Urothelium cell line (cell line): Measurements from ENCODE around the gene PLAC1.

Experiments
- DNase-seq: peaks from one replicate; pipeline ENCODE4 v3.0.0; 2011; ENCODE audit warnings: low spot score, mixed read lengths
- FAIRE-seq: peaks from 2 replicates; lab custom pipeline; 2011; peaks lifted over from hg19 to GRCh38; lab: Jason Lieb, UNC

The PLAC1 gene

DNA sequence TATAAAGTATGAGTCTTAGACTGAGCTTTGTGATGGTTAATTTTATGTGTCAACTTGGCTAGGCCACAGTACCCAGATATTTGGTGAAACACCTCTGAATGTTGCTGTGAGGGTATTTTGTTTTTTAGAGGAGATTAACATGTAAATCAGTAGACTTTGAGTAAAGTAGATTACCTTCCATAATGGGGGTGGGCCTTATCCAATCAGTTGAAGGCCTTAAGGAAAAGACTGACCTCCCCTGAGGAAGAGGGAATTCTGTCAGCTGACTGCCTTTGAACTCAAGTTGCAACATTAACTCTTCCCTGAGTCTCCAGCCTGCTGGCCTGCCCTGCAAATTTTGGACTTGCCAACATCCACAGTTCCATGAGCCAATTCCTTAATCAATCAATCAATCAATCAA lies 66.0 kb downstream of the PLAC1 start:
- FAIRE-seq (no peak), DNase-seq (no peak)

DNA sequence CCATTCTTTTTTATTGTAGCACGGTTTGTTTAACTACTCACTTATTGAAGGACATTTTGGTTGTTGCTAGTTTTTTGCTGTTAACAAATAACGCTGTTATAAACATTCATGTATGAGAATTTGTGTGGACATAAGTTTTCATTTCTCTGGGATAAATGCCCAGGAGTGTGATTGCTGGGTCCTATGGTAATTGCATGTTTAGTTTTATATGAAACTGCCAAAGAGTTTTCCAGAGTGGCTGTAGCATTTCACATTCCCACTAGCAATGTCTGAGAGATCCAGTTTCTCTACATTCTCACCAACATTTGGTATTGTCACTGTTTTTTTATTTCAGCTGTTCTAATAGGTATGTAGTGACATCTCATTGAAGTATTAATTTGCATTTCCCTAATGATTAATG lies 66.8 kb downstream of the PLAC1 start:
- no peak for FAIRE-seq
- no peak for DNase-seq

DNA sequence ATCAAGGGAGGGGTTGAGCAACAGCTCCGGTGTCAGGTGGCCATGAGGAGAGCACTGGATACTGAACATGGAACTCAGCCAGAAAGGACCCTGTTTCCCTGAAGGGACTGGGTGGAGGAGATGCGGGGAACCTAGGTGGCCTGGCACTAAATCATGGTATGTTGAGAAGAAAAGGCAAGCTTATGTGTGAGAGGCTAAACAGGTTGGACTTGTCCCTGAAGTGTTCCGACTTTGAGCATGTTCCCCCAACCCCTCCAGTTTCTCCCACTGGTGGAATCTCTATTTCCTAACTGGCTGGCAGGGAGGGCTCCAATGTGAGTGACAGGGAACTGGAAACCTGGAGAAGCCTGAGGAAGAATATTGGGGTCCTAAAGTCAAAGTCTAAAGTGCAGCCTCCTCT lies 69.5 kb downstream of the PLAC1 start:
- DNase-seq (no peak), FAIRE-seq (no peak)

DNA sequence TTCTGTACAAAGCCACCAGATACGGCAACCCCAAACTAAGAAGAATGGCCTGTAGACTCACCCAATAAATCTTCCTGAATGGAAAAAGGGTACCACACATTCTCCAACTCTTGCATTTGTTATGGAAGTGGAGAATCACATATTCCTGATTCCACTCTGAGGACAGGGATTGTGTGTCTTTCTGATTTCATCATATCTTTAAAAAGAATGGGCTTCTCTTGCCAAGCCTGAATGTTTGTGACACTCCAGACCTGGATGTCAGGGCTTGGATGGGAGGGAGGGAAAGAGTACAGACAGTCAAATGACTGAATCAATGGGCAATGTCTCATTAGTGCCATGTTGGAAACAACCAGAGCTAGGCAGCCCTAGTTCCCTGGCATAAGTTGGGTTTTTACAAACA lies 77.4 kb downstream of the PLAC1 start:
- FAIRE-seq (no peak), DNase-seq (no peak)

DNA sequence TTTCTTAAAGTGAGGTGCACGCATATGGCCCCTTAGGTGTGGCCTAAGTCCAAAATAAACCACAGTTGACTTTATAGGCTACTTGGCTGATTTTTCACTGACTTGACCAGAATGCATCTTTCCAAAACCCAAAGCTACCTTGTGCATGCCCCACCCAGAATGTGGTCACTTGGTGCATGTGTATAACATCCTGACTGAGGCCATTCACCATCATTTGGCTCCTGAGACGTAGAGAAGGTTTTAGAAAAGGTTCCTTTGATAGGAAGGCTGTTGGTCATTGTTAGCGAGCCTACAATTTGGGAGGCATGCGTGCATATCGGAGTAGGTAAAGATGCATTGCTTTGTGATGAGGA lies 84.6 kb downstream of the PLAC1 start:
- no peak for FAIRE-seq
- peak; percentile 3 for DNase-seq

DNA sequence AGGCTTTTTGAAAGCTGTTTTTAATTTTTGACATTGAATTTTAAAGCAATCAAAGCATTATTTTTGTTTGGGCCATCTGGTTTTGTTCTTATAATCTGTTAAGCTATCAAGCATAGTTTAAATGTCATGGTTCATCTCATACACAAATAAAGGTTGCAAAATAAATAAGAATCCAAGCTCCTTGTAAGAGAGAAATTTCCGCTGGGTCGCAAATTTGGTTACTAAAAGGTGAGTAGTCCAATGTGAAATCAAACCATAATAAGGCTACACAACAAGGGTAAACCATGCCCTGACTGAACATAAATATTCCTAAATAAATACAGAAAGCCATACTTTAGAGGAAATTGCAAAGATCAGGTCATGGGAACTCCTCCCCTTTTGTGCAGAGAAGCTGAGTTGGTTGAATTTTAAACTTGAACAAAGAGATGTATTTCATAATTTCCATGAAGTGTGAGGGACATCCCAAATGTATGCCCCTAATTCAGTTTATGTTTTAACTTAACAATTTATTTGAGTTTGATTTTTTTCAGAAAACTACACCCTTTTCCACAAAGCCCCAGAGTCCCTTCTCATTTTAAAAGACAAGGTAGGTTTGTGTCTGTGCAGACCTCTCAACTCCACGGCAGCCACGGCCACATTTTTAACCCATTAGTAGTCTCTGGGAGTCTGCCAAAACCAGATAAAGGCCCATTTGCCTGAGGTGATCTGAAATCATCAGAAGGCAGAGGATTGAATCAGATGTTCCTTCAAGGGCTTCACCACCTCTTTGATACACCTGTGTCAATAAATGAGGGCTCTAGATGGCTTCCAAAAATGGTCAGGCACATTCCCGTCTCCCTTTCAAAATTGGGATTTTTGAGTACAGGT lies 85.2 kb downstream of the PLAC1 start:
- no peak for FAIRE-seq
- DNase-seq, result peak; percentile 16

DNA sequence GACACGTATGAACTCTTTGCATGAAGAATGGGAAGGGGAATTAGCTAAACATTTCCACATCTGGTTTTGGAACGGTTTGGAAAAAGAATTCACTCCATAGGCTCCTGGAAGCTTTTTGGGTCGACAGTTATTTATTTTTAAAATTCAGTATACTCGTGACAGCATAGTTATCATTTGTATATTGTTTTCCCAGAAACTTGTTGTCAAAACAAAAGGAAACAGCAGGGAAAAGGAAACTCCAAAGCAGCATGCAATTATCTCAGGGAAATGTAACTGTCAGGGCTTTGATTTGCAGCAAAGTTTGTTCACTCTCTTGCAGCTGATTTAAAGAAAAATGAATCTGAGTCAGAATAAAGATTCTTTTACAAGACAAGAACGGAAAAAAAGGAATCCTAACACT lies 86.5 kb downstream of the PLAC1 start:
- no peak for DNase-seq
- no peak for FAIRE-seq

DNA sequence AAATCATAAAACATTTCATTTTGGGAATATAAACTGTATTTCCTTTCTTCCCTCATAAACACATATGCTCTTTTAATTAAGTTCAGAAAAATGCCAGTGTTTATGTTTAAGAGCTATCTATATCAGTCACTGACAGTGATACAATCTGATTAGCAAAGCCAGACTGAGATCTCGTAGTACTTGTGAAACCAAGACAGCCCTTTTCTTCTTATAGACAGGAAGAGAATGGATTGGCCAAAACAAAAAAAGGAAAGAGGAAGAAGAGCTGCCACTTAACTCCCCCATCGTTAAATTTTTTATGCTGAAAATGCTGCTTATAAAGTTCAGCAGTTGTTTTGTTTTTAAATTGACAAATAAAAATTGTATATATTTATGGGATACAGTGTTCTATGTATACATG lies 87.4 kb downstream of the PLAC1 start:
- FAIRE-seq (no peak), DNase-seq (no peak)

DNA sequence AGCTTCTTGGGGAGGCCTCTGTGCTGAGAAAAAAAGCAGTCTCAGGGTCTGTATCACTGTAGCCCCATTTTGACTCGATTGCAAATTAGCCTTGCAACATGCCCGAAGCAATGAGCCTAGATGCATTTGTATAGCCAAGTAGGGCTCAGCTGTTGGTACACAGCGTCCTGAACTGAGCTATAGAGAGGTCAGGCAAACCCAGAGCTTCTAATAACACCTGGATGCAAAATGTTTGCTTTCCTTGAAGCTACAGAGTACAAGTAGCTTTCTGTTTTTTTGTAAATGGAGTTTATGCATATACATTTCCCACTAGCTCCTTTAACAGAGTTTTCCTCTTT lies 87.8 kb downstream of the PLAC1 start:
- no peak for DNase-seq
- no peak for FAIRE-seq

DNA sequence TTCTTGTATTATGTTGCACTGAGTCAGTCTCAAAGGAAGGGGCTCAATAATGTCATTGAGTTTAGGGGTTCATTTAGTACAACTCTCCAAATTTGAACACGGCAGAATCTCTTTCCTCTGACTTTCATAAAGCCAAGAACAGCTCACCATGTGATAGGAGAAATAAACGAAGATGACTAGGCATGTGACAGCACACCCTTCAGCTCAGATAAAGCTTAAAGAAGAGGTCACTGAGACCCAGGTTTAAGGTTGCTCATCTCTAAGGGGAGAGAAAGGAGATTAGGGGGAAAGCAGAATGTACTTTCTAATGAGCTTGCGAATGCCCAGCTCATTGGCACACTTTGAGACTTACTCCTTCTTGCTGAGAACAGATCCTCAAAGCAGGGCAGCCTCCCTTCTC lies 89.0 kb downstream of the PLAC1 start:
- DNase-seq (no peak), FAIRE-seq (no peak)

DNA sequence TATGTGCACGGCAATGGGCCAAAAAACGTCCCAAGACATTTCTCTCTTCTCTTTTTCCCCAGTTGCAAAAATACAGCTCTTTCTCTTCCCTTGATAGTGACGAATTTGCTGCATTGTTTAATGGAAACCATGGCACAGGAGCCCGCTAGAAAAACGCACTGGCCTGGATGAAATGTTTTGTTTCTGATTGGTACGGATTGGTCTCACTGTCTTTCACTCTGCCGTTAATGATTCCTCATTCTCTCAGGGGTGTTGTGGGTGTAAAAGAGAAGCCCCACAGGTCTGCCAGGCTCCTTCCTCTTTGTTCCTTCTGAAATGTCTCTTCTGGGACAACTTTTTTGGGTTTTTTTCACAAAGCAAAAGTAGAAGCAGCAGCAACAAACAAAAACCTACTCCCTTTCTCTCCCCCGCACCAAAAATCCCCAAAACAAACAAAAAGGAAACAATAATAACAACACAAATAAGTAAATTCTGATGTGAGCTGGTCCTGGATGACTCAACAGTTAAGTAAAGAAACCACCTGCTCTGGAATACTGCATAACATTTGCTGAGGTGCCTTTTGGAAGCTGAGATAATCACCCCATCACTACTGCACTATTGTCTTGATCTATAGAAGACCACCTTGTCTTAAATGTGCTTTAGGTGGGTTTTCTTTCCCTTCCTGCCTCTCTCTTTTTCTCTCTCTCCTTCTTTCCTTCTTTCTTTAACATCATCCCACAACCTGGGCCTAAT lies 89.8 kb downstream of the PLAC1 start:
- FAIRE-seq (no peak), DNase-seq (no peak)

DNA sequence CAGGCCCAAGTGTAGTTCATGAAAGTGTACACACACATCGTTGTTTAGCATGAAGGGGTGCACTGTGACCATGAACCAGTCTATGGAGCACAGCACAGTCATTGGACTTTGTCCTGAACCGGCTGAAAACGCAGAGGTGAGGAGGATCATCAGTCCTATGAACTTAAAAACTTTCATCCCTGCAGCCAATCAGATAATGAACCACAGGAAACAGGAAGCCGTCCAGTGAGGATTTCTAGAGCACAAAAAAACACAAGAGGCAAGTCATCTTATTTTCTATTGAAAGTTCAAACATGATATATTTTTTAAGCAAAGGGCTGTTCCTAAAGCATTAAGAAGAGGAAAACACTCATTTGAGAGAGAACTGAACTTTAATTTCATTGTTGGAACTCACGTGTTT lies 91.8 kb downstream of the PLAC1 start:
- FAIRE-seq (no peak), DNase-seq (no peak)

DNA sequence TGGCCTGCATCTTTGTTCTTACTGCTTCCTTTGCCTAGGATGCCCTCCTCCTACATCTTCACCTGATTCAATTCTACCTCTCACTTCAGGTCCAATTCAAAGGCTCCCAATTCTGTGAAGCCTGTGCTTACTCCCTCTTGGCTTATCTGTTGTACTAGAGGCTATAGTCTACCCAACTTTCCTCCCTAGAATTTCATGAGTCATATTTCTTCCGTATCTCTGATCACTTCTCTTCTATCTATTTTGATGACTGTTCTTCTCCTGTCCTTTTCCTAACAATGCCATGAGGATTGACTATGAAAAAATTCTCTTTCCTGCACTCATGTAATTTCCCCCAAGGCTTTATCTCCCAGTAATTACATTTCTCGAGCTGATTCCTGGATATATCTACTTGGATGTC lies 96.3 kb downstream of the PLAC1 start:
- DNase-seq, result no peak
- no peak for FAIRE-seq

DNA sequence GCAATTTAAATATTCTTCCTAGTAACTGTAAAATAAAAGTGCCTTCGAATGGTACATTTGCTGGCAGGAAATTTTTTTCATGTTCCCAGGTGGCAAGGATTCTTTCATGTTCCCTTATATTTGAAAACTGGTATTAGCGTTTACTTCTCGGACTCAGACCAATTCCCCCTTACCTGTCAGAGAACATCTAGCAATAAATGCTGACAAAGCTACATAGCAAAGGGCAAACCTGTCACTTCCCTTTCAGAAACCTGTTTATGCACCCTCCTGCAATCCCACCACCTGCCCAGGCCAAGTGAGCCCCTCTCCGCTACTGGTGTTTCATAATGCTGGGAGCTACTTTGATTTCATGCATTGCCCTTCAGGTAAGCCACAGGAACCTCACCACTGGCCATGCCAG lies 100.1 kb downstream of the PLAC1 start:
- no peak for FAIRE-seq
- DNase-seq, result no peak

DNA sequence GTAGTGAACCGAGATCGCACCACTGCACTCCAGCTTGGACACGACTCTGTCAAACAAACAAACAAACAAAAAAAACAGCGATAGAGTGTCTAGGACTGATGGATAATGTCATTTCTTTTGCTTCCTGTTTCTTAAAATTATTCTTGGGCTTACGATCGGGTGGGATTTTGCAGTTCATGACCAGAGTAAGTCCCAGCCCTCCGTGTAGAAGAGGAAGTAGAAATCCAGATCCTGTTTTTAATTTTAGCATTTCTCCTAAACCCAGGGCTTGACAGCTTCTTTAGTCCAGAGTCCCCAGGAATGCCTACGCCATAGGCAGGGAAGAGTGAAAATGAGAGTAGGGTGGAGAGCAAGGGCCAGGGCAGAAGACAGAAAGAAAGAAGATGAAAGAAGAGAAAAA lies 104.0 kb downstream of the PLAC1 start:
- DNase-seq, result no peak
- no peak for FAIRE-seq

DNA sequence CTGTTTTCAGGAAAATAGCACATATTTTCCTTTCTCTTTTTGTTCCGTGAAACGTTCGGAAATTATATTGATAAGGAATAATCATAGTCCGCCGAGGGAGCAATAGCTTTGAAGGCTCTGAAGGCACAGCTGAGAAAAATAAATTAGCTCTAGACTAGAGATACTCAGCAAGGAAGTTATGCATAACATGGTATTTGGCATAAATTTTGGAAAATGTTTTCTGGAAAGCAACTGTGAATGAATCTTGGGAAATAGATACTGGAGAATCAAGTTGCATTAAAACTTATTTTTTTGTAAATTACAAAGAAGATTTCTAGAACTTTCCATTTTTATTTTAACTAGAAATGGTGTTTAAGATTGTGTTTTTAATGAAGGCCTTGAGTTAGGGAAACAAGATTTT lies 105.9 kb downstream of the PLAC1 start:
- FAIRE-seq, result no peak
- no peak for DNase-seq

DNA sequence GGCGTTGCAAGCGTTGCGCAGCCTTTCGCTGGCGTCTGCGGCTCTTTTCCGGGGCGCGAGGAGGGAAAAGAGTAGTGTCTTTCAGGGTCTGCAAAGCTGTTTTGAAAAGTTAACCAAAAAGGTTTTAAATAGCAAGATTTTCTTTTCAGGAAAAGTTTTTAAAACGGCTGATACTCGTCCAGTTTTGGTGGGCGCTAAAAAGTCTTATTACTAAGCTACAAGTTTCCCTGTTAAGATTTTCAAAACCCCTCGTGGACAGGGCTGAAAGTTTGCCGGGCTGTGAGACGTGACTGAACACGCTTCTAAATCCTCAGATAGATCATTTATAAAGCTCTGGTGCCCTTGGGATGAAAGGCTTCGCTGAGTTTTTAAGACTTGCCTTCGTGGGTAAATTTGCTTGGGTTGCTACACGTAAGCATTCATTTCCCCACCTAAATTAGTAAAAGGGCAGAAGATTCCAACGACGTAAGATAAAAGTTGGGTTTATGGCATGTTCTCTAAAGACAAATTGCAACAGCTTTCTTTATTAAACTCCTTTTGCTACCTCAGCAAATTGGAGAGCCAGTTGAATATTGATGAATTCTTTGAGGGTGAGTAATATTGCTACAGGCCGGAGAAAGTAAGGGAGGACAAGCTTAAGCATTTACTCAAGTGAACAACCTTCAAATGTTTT lies 106.8 kb downstream of the PLAC1 start:
- no peak for FAIRE-seq
- peak; percentile 4 for DNase-seq

DNA sequence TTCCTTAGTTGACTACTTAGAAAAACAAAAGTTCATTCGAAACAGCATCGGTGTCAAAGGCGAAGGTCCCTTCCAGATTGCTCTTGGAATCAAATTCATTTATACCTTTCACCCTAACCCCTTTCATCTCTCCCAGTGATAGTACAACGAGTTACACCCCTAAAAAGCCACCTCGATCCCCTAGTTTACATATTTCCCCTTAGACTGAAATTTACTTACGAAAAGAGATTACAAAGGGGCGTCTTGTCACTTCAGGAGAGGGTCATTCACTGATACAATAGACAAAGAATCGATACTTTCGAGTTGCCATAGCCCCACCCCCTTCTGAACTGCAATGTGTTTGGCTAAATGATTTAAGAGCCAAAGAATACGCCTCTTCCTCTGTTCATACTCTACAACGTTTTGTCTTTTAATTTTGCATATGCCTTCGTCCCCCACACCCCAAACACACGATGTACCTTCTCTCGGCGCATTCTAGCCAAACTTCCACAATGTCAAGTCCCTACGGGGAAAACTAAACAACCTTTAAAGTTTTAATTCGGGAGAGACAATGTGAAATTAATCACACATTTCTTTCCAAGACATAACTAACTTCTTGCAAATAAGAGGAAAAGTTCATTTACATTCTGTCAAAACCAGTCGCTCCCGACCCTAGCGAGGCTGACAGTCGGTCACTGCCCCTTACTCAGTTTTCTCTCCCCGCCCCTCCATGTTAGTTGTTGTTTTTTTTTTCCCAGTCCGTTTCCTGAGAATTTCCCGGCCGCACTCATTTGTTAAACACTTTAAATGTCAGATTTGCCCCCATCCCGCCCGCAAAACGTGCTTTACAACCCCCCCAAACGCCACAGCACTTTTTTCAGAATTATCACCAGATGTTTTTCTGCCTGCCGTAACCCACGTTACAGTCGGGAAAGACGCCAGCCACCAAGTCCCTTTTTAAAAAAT lies 109.7 kb downstream of the PLAC1 start:
- FAIRE-seq (no peak), DNase-seq (no peak)

DNA sequence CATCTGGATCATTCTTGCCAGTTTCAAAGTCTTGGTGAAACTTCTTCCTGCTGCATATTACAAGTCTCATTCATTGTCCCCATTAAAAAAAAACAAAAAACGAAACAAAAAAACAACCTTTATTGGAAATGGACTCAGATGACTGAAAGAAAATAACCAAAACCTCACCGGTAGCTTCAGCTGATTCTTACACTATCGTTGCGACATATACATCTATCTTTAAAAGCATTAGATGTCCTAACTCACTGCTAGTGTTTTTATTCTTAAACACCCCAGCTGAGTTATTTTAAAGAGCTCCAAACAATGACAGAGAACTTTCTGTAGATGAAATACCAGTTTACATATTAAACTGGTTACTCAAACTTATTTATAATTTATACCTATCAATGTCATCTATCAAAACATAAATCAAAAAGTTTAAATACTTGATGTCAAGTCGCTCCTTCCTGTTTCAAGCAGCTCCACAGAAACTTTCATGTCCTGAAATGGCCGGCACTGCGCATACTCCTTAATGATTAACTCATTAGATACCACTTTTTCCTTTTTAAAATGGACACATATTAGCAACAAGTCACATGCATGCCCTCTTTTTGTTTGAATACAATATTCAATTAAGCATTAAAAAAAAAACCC lies 111.1 kb downstream of the PLAC1 start:
- FAIRE-seq (no peak), DNase-seq (no peak)

DNA sequence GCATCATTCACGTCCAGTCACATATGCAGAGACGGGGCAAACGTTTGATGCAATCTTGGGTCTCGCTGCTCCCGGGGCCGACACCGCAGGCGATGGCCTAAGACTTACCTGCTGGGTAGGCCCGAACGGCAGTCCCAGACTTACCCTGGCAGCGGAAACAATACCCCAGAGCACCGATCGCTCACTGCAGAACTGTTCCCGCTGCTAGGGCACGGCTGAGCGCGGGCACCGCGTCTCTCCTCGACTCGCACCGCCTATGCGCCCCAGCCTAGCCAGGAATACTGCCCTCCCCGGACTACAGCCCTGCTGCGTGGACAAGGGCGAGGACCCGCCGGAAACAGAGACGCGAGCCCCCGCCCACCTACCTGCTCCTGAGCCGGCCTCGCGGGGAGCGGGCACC lies 112.1 kb downstream of the PLAC1 start:
- FAIRE-seq (no peak), DNase-seq (no peak)

DNA sequence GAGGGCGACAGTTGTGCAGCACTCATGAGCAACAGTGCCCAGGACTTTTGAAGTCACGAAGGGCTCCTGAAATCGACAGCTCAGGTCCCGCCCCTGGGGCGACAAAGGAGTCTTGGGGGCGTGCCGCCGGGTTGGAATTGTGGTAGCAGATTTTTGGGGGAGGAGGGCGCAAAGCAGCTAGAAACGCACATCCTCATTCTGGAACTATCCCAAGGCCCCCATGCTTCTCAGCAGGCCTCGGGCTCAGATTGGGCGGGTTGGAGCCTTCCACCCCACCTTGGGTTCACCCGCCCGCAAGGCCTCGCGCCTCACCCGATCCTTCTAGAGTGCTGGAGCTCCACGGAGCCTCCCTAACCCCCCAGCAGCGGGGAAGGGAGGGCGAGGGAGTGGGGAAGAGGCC lies 112.8 kb downstream of the PLAC1 start:
- DNase-seq (no peak), FAIRE-seq (no peak)
